ENCODE results near the gene CYP2A13. TPM values are rescaled to one million over a fixed set of nuclear protein-coding genes. Genes with fewer than 3 reads are reported as not detected.
"Not testable (repeated sequence)": the region's sequence is repeated elsewhere in the genome, so short reads cannot be mapped to it uniquely, and the experiment has no call there.

CYP2A13 gene
- total RNA-seq, 2 experiments from 2014 or later: not detected

GRCh38 chr19:41097302-41097701 lies 9.1 kb downstream of the CYP2A13 start:
- no peaks in the 10 kb centered on the region for H3K79me2 ChIP-seq (ENCODE audit: insufficient read depth, low read depth, low read length)
- POLR2A ChIA-PET: no interaction called here
- DNase-seq (ENCODE audit: low spot score): no peak
- no peaks in the 10 kb centered on the region for H3K36me3 ChIP-seq (ENCODE audit: insufficient read depth, low read length)
- H4K20me1 ChIP-seq (ENCODE audit: insufficient read depth, low read length): no peaks in the 10 kb centered on the region
- no peak overlapping the region for H2AFZ ChIP-seq (ENCODE audit: low read length)
- CTCF ChIA-PET (ENCODE audit: unreplicated experiment): no interaction called here
- H3K4me3 ChIP-seq (ENCODE audit: low read depth, low read length, poor library complexity, severe bottlenecking): no peak overlapping the region
- intact Hi-C loops (cut with micrococcal nuclease; ENCODE audit: unreplicated experiment): no loop called here
- no TSS peak for BruUV-seq (replicated peaks)
- H3K4me1 ChIP-seq (ENCODE audit: insufficient read depth, low read length, poor library complexity, severe bottlenecking): no peaks in the 10 kb centered on the region
- H3K4me2 ChIP-seq (ENCODE audit: low read length): no peak overlapping the region
- H3K9me3 ChIP-seq (ENCODE audit: low read length): no peaks in the 10 kb centered on the region
- no peaks in the 10 kb centered on the region for H3K9me2 ChIP-seq (ENCODE audit: insufficient read depth, low read length)
- TF ChIP-seq EZH2phosphoT487 (IDR thresholded peaks at IDR 0.05; ENCODE audit: borderline replicate concordance, low read depth, low read length): no peak
- no peak for TF ChIP-seq CTCF (conservative IDR thresholded peaks at IDR 0.05; ENCODE audit: low read length)
- H3K27ac ChIP-seq (ENCODE audit: low read depth, low read length, poor library complexity, severe bottlenecking): no peak overlapping the region

- Histone ChIP-seq H3K9me3 (ENCODE audit: low read length) (no peaks in the 10 kb centered on the region), H3K36me3 (ENCODE audit: insufficient read depth, low read length) (no peaks in the 10 kb centered on the region), H3K4me1 (ENCODE audit: insufficient read depth, low read length, poor library complexity, severe bottlenecking) (no peaks in the 10 kb centered on the region), H3K4me3 (ENCODE audit: low read depth, low read length, poor library complexity, severe bottlenecking) (no peak overlapping the region), H3K79me2 (ENCODE audit: insufficient read depth, low read depth, low read length) (no peaks in the 10 kb centered on the region), H3K9me2 (ENCODE audit: insufficient read depth, low read length) (no peaks in the 10 kb centered on the region), H3K27ac (ENCODE audit: low read depth, low read length, poor library complexity, severe bottlenecking) (no peak overlapping the region), H2AFZ (ENCODE audit: low read length) (no peak overlapping the region), H4K20me1 (ENCODE audit: insufficient read depth, low read length) (no peaks in the 10 kb centered on the region), H3K4me2 (ENCODE audit: low read length) (no peak overlapping the region)
- CTCF ChIA-PET (ENCODE audit: unreplicated experiment): no interaction called here
- DNase-seq (ENCODE audit: low spot score): no peak
- POLR2A ChIA-PET: no interaction called here
- intact Hi-C loops (cut with micrococcal nuclease; ENCODE audit: unreplicated experiment): no loop called here
- no TSS peak for BruUV-seq (replicated peaks)
- TF ChIP-seq EZH2phosphoT487 (IDR thresholded peaks at IDR 0.05; ENCODE audit: borderline replicate concordance, low read depth, low read length): no peak
- TF ChIP-seq CTCF (conservative IDR thresholded peaks at IDR 0.05; ENCODE audit: low read length): no peak
Observed at GRCh38 chr19:41098762-41099161, 10.5 kb downstream of the CYP2A13 start.

- DNase-seq (ENCODE audit: low spot score); H3K4me2 ChIP-seq (ENCODE audit: low read length); CTCF ChIA-PET (ENCODE audit: unreplicated experiment): not testable (repeated sequence)
Observed at GRCh38 chr19:41102210-41102609, 14.0 kb downstream of the CYP2A13 start.

More at GRCh38 chr19:41102210-41102609, 14.0 kb downstream of the CYP2A13 start:
- H3K4me1 ChIP-seq (ENCODE audit: insufficient read depth, low read length, poor library complexity, severe bottlenecking); H3K36me3 ChIP-seq (ENCODE audit: insufficient read depth, low read length); intact Hi-C loops (cut with micrococcal nuclease; ENCODE audit: unreplicated experiment); H3K4me3 ChIP-seq (ENCODE audit: low read depth, low read length, poor library complexity, severe bottlenecking); H3K9me2 ChIP-seq (ENCODE audit: insufficient read depth, low read length); POLR2A ChIA-PET; BruUV-seq (replicated peaks); H3K27ac ChIP-seq (ENCODE audit: low read depth, low read length, poor library complexity, severe bottlenecking); H3K9me3 ChIP-seq (ENCODE audit: low read length); H3K79me2 ChIP-seq (ENCODE audit: insufficient read depth, low read depth, low read length); H4K20me1 ChIP-seq (ENCODE audit: insufficient read depth, low read length); H2AFZ ChIP-seq (ENCODE audit: low read length): not testable (repeated sequence)
